A549 (cell line): ENCODE data around the gene SMIM20. TPM values are rescaled to one million over a fixed set of nuclear protein-coding genes. Genes with fewer than 3 reads are reported as not detected.

Experiments
- ATAC-seq, 2 experiments: fragments of 200-7000 bp in 1 of 2; fragments of >200 bp in 1 of 2; cut with Nextera tagmentation in 1 of 2; cut with Tn5 transposase in 1 of 2; 3 replicates each; pipeline versions ENCODE4 v1.8.0 to v1.9.1; 2018 to 2020; ENCODE audit warnings: mild to moderate bottlenecking in 1 of 2, moderate library complexity in 1 of 2
- CTCF ChIA-PET: fragments of 300-600 bp; sonication (Branson Sonifier 250); formaldehyde crosslinking; extraction: SDS; loops from one replicate; lab custom pipeline; 2021; ENCODE audit warnings: antibody characterized with exemption, inconsistent platforms; lab: Yijun Ruan, JAX
- POLR2A ChIA-PET: fragments of 350-600 bp; formaldehyde crosslinking; extraction: SDS; loops from one replicate; lab custom pipeline; 2021; ENCODE audit warnings: antibody characterized with exemption, inconsistent platforms; lab: Yijun Ruan, JAX
- DNase-seq, 2 experiments: peaks; one replicate each; pipeline versions ENCODE4 v3.0.0 to v3.0.0-alpha.2; 2011 to 2016; ENCODE audit warnings: low read depth in 1 of 2, low spot score in 1 of 2
- FAIRE-seq: peaks from 2 replicates; lab custom pipeline; 2011; peaks lifted over from hg19 to GRCh38; lab: Jason Lieb, UNC
- H3K27ac ChIP-seq, 2 experiments: fragments of >200 bp; sonication (Bioruptor Twin); formaldehyde crosslinking; 3 replicates each; pipeline ENCODE4 v1.5.1; 2016 to 2017
- H3K4me1 ChIP-seq: fragments of >200 bp; sonication (Bioruptor Twin); formaldehyde crosslinking; 3 replicates; pipeline ENCODE4 v1.6.1; 2016
- H3K4me2 ChIP-seq: fragments of >200 bp; sonication (Bioruptor Twin); formaldehyde crosslinking; 3 replicates; pipeline ENCODE4 v1.6.1; 2016
- H3K4me3 ChIP-seq: fragments of >200 bp; sonication (Bioruptor Twin); formaldehyde crosslinking; 3 replicates; pipeline ENCODE4 v1.5.1; 2016
- H3K9me3 ChIP-seq: fragments of >200 bp; sonication (Bioruptor Twin); formaldehyde crosslinking; 3 replicates; pipeline ENCODE4 v1.6.1; 2016
- BHLHE40 ChIP-seq: IDR thresholded peaks from 2 replicates; pipeline ENCODE4 v1.6.1; 2012; ENCODE audit warnings: low read depth, low read length, inconsistent platforms
- CBX8 ChIP-seq: fragments of 200-600 bp; sonication (generic); IDR thresholded peaks from 2 replicates; pipeline ENCODE4 v1.6.1; 2016
- CHD2 ChIP-seq: fragments of 150-350 bp; IDR thresholded peaks from 2 replicates; pipeline ENCODE4 v1.6.1; 2014; ENCODE audit warnings: low read length; ENCODE audit not compliant: partially characterized antibody
- CTCF ChIP-seq: fragments of >200 bp; sonication (Bioruptor Twin); formaldehyde crosslinking; IDR thresholded peaks from 3 replicates; pipeline ENCODE4 v1.5.1; 2016
- EHMT2 ChIP-seq: fragments of 200-600 bp; sonication (generic); IDR thresholded peaks from 2 replicates; pipeline ENCODE4 v1.6.1; 2016; ENCODE audit warnings: antibody characterized with exemption, low read depth, mild to moderate bottlenecking, moderate library complexity
- ELK1 ChIP-seq: fragments of 150-350 bp; IDR thresholded peaks from 2 replicates; pipeline ENCODE4 v1.6.1; 2014; ENCODE audit warnings: low read depth, mild to moderate bottlenecking, low read length
- ESRRA ChIP-seq: fragments of 150-350 bp; IDR thresholded peaks from 2 replicates; pipeline ENCODE4 v1.6.1; 2014; ENCODE audit warnings: mild to moderate bottlenecking, low read length, borderline replicate concordance
- FOSB ChIP-seq: fragments of 250-450 bp; sonication (Bioruptor Pico); IDR thresholded peaks from 2 replicates; pipeline ENCODE4 v1.5.0; 2020; ENCODE audit warnings: mild to moderate bottlenecking, moderate library complexity
- FOSL2 ChIP-seq, 2 experiments: fragments of 450-650 bp in 1 of 2; fragments of >200 bp in 1 of 2; sonication (Bioruptor Twin) in 1 of 2; formaldehyde crosslinking; IDR thresholded peaks; 2 replicates each; pipeline versions ENCODE4 v1.5.0 to v1.6.1; 2016 to 2020; ENCODE audit warnings: mild to moderate bottlenecking in 1 of 2, moderate library complexity in 1 of 2
- GATA3 ChIP-seq: IDR thresholded peaks from 2 replicates; pipeline ENCODE4 v1.6.1; 2012; ENCODE audit warnings: borderline replicate concordance
- HDAC2 ChIP-seq: fragments of 200-600 bp; sonication (generic); IDR thresholded peaks from 2 replicates; pipeline ENCODE4 v1.6.1; 2016
- HOXA7 ChIP-seq: fragments of 250-450 bp; sonication (Bioruptor Pico); IDR thresholded peaks from 2 replicates; pipeline ENCODE4 v1.5.0; 2020; ENCODE audit warnings: mild to moderate bottlenecking, moderate library complexity
- HOXB5 ChIP-seq: fragments of 250-450 bp; sonication (Bioruptor Pico); IDR thresholded peaks from 2 replicates; pipeline ENCODE4 v1.5.0; 2020; ENCODE audit warnings: mild to moderate bottlenecking, moderate library complexity
- JUN ChIP-seq, 2 experiments: fragments of >200 bp; sonication (Bioruptor Twin); formaldehyde crosslinking; IDR thresholded peaks; 2 replicates in 1 of 2; 3 replicates in 1 of 2; pipeline ENCODE4 v1.6.1; 2016 to 2017
- KDM5A ChIP-seq: fragments of 200-600 bp; sonication (generic); IDR thresholded peaks from 2 replicates; pipeline ENCODE4 v1.6.1; 2016; ENCODE audit warnings: antibody characterized with exemption, mild to moderate bottlenecking
- MAFK ChIP-seq: fragments of 450-650 bp; IDR thresholded peaks from 2 replicates; pipeline ENCODE4 v1.6.1; 2014; ENCODE audit not compliant: partially characterized antibody
- MAX ChIP-seq: IDR thresholded peaks from 2 replicates; pipeline ENCODE4 v1.6.1; 2012
- RCOR1 ChIP-seq: fragments of 150-350 bp; IDR thresholded peaks from 2 replicates; pipeline ENCODE4 v1.6.1; 2014; ENCODE audit warnings: antibody characterized with exemption, low read length, low read depth
- RFX5 ChIP-seq: fragments of 450-650 bp; IDR thresholded peaks from 2 replicates; pipeline ENCODE4 v1.7.1; 2014; ENCODE audit warnings: antibody characterized with exemption, mild to moderate bottlenecking, moderate library complexity
- RNF2 ChIP-seq: fragments of 200-600 bp; sonication (generic); IDR thresholded peaks from 2 replicates; pipeline ENCODE4 v1.6.1; 2016; ENCODE audit warnings: low read depth, mild to moderate bottlenecking, antibody characterized with exemption, moderate library complexity, borderline replicate concordance
- SMC3 ChIP-seq: fragments of >200 bp; sonication (Bioruptor Twin); formaldehyde crosslinking; IDR thresholded peaks from 3 replicates; pipeline ENCODE4 v1.6.1; 2018; ENCODE audit warnings: inconsistent platforms
- SREBF2 ChIP-seq: fragments of 450-650 bp; IDR thresholded peaks from 2 replicates; pipeline ENCODE4 v1.6.1; 2014; ENCODE audit warnings: mild to moderate bottlenecking, moderate library complexity
- TFCP2L1 ChIP-seq: fragments of 250-450 bp; sonication (Bioruptor Pico); IDR thresholded peaks from 2 replicates; pipeline ENCODE4 v1.5.0; 2021; ENCODE audit warnings: mild to moderate bottlenecking
- ZSCAN20 ChIP-seq: fragments of 250-450 bp; sonication (Bioruptor Pico); IDR thresholded peaks from 2 replicates; pipeline ENCODE4 v1.8.0; 2022; ENCODE audit warnings: mild to moderate bottlenecking, moderate library complexity
- polyA plus RNA-seq, 4 experiments: library from polyadenylated mRNA; depleted of rRNA in 3 of 4; stranded (reverse); fragments of >200 nt; fragmentation: RNase III in 1 of 4; extraction: RNeasy Plus Mini Kit Qiagen cat#74134 plus additional on column Dnase treatment in 1 of 4; gene quantifications; 2 replicates in 3 of 4; 3 replicates in 1 of 4; pipeline ENCODE4 v1.2.3, GENCODE V29; 2011 to 2017
- TF ChIP-seq, protein P1 (sequence below): fragments of >200 bp; sonication (Bioruptor Twin); formaldehyde crosslinking; IDR thresholded peaks from 3 replicates; pipeline ENCODE4 v1.6.1; 2016
- TF ChIP-seq, protein P2 (sequence below): IDR thresholded peaks from 2 replicates; pipeline ENCODE4 v1.6.1; 2012; ENCODE audit warnings: low read depth, borderline replicate concordance
- TF ChIP-seq, protein P3 (sequence below): IDR thresholded peaks from 2 replicates; pipeline ENCODE4 v1.6.1; 2012

The SMIM20 gene
- polyA plus RNA-seq, 2 of the 4 experiments (the other 2 are of a cell fraction), result 32.9 to 50.5 TPM

DNA sequence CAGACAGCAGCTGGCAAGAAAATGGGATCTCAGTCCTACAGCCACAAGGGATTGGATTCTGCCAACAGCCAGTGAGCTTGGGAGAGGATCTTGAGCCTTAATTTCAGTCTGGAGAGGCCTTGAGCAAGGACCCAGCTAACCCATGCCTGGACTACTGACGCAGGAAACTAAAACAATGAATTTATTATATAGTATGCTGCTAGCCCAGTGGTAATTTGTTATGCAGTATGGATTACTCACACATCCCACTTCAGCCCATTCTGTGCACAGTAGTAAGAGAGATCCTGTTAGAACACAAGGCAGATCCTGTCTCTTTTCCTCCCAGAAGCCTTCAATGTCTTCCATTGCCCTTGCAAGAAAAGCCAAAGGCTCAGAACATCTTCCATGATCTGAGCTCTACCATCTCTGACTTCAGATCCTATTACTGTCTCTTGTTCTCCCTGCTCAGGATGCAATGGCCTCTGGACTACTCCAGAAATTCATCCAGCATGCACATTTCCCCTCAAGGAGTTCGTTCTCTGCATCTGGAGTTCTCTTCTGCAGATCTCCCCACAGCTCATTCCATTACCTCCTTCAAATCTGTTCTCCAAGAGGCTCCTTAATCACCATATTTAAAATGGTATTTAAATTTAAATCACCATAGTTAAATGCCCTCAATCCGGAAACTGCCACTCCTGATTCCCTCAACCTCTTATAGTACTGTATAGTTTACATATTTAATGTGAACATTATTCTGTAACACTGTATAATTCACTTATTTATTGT is 27.6 kb downstream of the SMIM20 start (continued):
- no peak for TF ChIP-seq HOXB5
- TF ChIP-seq, protein P1, sequence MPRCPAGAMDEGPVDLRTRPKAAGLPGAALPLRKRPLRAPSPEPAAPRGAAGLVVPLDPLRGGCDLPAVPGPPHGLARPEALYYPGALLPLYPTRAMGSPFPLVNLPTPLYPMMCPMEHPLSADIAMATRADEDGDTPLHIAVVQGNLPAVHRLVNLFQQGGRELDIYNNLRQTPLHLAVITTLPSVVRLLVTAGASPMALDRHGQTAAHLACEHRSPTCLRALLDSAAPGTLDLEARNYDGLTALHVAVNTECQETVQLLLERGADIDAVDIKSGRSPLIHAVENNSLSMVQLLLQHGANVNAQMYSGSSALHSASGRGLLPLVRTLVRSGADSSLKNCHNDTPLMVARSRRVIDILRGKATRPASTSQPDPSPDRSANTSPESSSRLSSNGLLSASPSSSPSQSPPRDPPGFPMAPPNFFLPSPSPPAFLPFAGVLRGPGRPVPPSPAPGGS, result no peak
- TF ChIP-seq SREBF2, result no peak
- no peak for TF ChIP-seq MAFK

- Histone ChIP-seq H3K4me1 (no peaks in the 10 kb centered on the region), H3K4me2 (no peak overlapping the region), H3K4me3 (no peak overlapping the region), H3K9me3 (no peaks in the 10 kb centered on the region), H3K27ac (no peak overlapping the region)
- TF ChIP-seq FOSB (CRISPR knock-in tag) (no peak), RFX5 (no peak), ESRRA (no peak), MAX (no peak), CBX8 (no peak), CHD2 (no peak), HOXB5 (no peak), EHMT2 (no peak), TFCP2L1 (CRISPR knock-in tag) (no peak), SMC3 (no peak), HOXA7 (no peak), JUN (IDR thresholded peaks at IDR 0.05) (no peak), BHLHE40 (no peak), RCOR1 (no peak), RNF2 (no peak), HDAC2 (no peak)
- TF ChIP-seq, protein P1, result no peak
- TF ChIP-seq, protein P2, sequence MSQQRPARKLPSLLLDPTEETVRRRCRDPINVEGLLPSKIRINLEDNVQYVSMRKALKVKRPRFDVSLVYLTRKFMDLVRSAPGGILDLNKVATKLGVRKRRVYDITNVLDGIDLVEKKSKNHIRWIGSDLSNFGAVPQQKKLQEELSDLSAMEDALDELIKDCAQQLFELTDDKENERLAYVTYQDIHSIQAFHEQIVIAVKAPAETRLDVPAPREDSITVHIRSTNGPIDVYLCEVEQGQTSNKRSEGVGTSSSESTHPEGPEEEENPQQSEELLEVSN, result no peak
- DNase-seq (no peak), FAIRE-seq (no peak), ATAC-seq (no peak)
- ChIA-PET POLR2A (no interaction called here), CTCF (interaction anchor here (0.6 to 1.4 kb wide), 2 partner anchors 12 to 46 kb away, joined by 3 read pairs; no protein-coding TSS in a partner anchor)
Observed at GRCh38 chr4:25943312-25943711, 29.3 kb downstream of the SMIM20 start.

DNA sequence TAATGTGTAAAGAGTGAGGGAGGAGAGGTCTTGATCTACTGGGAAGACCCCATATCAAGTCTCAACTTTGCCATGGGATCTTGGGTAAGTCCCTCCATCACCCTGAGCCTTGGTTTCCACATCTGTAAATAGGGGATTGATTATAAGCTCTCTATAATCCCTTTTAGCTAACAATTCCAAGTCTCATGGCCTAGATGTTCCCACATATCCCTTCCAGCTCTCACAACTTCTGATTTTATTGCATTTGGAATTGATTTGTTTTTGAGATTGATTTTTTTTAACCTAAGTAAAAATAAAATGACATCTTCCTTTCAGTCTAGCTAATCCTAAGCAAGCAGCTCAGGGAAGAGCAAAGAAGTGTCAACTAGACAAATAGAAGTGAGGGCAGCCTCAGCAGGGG is 29.8 kb downstream of the SMIM20 start:
- ChIA-PET POLR2A (no interaction called here), CTCF (interaction anchor here (0.6 to 1.4 kb wide), 2 partner anchors 12 to 45 kb away, joined by 3 read pairs; no protein-coding TSS in a partner anchor)
- H3K9me3 ChIP-seq, result no peaks in the 10 kb centered on the region
- no peak overlapping the region for H3K4me3 ChIP-seq
- no peaks in the 10 kb centered on the region for H3K4me1 ChIP-seq
- ATAC-seq (no peak), FAIRE-seq (no peak), DNase-seq (no peak)
- no peak overlapping the region for H3K4me2 ChIP-seq
- TF ChIP-seq, protein P3, sequence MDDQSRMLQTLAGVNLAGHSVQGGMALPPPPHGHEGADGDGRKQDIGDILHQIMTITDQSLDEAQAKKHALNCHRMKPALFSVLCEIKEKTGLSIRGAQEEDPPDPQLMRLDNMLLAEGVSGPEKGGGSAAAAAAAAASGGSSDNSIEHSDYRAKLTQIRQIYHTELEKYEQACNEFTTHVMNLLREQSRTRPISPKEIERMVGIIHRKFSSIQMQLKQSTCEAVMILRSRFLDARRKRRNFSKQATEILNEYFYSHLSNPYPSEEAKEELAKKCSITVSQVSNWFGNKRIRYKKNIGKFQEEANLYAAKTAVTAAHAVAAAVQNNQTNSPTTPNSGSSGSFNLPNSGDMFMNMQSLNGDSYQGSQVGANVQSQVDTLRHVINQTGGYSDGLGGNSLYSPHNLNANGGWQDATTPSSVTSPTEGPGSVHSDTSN, result no peak
- TF ChIP-seq MAX (no peak), ZSCAN20 (CRISPR knock-in tag) (no peak), FOSL2 (IDR thresholded peaks at IDR 0.05) (no peak), FOSL2 (CRISPR knock-in tag; IDR thresholded peaks at IDR 0.05) (no peak), CBX8 (no peak), GATA3 (no peak), HOXB5 (no peak), EHMT2 (no peak), HOXA7 (no peak), CTCF (no peak), RFX5 (no peak), KDM5A (no peak), ELK1 (no peak), JUN (IDR thresholded peaks at IDR 0.05) (no peak)
- H3K27ac ChIP-seq, result no peak overlapping the region
